ENCODE data around the gene ADGRG2.
A peak's percentile ranks its signal among the peaks of the same experiment; 100 is the strongest.

ADGRG2 gene

DNA sequence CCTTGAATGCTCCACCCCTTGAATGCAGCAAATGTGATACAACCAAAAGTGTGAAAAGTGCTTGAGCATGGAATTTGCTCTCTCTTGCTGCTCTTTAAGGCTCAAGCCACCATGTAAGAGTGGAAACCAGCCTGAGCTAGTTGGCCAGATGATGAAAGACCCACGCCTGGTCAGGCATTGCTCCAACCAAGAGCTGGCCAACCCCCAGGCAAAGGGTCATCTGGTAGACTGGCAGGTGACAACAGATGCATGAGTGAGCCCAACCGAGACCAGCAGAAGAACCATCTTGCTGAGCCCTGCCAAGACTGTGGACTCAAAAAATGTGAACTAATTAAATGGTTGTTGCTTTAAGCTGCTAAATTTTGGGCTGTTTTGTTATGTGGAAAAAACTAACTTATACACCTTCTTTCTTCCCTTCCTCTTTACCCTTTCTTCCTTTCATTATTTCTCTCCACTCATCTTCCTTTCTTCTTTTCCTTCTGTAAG, 32.7 kb downstream of the ADGRG2 start:
- Histone ChIP-seq H3K27ac (replicated peaks) (no peak overlapping the region), H3K27me3 (ENCODE audit: insufficient read depth, poor library complexity, severe bottlenecking) (no peaks in the 10 kb centered on the region), H3K4me3 (replicated peaks; ENCODE audit: insufficient read depth, low read length) (no peak overlapping the region)
- TF ChIP-seq, protein P1, sequence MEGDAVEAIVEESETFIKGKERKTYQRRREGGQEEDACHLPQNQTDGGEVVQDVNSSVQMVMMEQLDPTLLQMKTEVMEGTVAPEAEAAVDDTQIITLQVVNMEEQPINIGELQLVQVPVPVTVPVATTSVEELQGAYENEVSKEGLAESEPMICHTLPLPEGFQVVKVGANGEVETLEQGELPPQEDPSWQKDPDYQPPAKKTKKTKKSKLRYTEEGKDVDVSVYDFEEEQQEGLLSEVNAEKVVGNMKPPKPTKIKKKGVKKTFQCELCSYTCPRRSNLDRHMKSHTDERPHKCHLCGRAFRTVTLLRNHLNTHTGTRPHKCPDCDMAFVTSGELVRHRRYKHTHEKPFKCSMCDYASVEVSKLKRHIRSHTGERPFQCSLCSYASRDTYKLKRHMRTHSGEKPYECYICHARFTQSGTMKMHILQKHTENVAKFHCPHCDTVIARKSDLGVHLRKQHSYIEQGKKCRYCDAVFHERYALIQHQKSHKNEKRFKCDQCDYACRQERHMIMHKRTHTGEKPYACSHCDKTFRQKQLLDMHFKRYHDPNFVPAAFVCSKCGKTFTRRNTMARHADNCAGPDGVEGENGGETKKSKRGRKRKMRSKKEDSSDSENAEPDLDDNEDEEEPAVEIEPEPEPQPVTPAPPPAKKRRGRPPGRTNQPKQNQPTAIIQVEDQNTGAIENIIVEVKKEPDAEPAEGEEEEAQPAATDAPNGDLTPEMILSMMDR (IDR thresholded peaks at IDR 0.05; ENCODE audit: insufficient read depth, low read length): no peak
- TF ChIP-seq GABPA (IDR thresholded peaks at IDR 0.05; ENCODE audit: low read depth): no peak
- TF ChIP-seq, protein P2, sequence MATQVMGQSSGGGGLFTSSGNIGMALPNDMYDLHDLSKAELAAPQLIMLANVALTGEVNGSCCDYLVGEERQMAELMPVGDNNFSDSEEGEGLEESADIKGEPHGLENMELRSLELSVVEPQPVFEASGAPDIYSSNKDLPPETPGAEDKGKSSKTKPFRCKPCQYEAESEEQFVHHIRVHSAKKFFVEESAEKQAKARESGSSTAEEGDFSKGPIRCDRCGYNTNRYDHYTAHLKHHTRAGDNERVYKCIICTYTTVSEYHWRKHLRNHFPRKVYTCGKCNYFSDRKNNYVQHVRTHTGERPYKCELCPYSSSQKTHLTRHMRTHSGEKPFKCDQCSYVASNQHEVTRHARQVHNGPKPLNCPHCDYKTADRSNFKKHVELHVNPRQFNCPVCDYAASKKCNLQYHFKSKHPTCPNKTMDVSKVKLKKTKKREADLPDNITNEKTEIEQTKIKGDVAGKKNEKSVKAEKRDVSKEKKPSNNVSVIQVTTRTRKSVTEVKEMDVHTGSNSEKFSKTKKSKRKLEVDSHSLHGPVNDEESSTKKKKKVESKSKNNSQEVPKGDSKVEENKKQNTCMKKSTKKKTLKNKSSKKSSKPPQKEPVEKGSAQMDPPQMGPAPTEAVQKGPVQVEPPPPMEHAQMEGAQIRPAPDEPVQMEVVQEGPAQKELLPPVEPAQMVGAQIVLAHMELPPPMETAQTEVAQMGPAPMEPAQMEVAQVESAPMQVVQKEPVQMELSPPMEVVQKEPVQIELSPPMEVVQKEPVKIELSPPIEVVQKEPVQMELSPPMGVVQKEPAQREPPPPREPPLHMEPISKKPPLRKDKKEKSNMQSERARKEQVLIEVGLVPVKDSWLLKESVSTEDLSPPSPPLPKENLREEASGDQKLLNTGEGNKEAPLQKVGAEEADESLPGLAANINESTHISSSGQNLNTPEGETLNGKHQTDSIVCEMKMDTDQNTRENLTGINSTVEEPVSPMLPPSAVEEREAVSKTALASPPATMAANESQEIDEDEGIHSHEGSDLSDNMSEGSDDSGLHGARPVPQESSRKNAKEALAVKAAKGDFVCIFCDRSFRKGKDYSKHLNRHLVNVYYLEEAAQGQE (IDR thresholded peaks at IDR 0.05; ENCODE audit: insufficient replicate concordance, low read depth): no peak
- DNase-seq (ENCODE audit: low read depth in 1 of 2, low spot score in 1 of 2): no peak

DNA sequence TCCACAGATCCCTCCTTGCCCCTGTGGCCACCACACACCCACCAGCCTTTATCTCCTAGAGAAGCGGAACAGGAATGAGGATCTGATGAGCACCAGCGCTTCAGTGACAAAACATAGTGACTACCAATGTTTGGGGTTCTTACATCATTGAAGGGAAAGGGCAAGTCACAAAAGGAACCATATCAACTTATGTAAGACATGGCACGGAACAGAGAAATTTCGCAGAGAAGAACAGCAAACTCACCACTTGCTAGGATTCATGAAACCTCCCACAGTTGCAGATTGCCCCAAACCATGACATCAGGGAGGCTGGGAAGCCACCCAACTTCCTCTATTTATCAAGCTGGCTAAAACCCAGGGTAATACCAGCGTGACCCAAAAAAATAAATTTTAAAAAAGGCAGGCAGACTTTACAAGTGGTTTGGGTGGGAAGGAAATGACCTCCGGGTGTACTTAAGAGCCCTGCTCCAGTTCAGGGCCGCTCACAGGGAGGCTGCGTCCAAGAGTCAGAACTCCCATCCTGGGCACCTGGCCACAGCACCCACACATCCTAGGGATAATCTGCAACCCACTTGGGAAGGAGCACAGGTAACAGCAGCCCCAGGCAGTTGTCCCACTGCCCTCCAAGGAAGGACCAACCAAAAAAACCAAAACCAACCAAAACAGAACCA, 36.0 kb downstream of the ADGRG2 start:
- H3K4me3 ChIP-seq (replicated peaks; ENCODE audit: insufficient read depth, low read length): no peak overlapping the region
- peak overlapping the region; percentile 69 for H3K27ac ChIP-seq (replicated peaks)
- H3K27me3 ChIP-seq (ENCODE audit: insufficient read depth, poor library complexity, severe bottlenecking): no peaks in the 10 kb centered on the region
- TF ChIP-seq, protein P2 (IDR thresholded peaks at IDR 0.05; ENCODE audit: insufficient replicate concordance, low read depth): no peak
- TF ChIP-seq SPI1 (IDR thresholded peaks at IDR 0.05; ENCODE audit: borderline replicate concordance, low read depth): peak; percentile 11; the same call in 1 of the 2 replicates
- peak; percentile 74 to 87 for DNase-seq (ENCODE audit: low read depth in 1 of 2, low spot score in 1 of 2)

DNA sequence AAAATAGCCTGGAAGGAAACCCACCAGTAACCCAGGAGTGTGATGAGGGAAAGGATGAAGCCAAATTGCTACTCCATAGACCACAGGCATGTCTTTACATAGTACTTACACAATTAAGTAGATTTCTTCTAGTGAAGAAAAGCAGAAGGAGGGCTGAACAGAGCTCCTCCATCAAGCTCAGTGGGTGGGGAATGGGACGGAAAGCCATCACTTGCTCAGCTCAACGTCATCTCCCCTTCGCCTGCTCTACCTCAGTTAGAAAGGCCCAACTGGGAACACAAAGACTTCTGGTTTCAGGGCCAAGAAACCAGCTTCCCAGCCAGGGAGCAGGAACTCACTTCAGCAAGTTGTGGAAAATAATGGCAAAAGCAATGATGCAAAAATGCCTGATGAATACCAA, 36.6 kb downstream of the ADGRG2 start:
- peak overlapping the region; percentile 69 for H3K27ac ChIP-seq (replicated peaks)
- TF ChIP-seq, protein P1 (IDR thresholded peaks at IDR 0.05; ENCODE audit: insufficient read depth, low read length): no peak
- no peak for TF ChIP-seq POLR2AphosphoS5 (IDR thresholded peaks at IDR 0.05; ENCODE audit: low read depth)
- TF ChIP-seq SPI1 (IDR thresholded peaks at IDR 0.05; ENCODE audit: borderline replicate concordance, low read depth): no peak
- TF ChIP-seq, protein P2 (IDR thresholded peaks at IDR 0.05; ENCODE audit: insufficient replicate concordance, low read depth): no peak
- no peak for TF ChIP-seq GABPA (IDR thresholded peaks at IDR 0.05; ENCODE audit: low read depth)
- no peak overlapping the region for H3K4me3 ChIP-seq (replicated peaks; ENCODE audit: insufficient read depth, low read length)
- no peaks in the 10 kb centered on the region for H3K27me3 ChIP-seq (ENCODE audit: insufficient read depth, poor library complexity, severe bottlenecking)
- peak in 1 of 2 experiments; percentile 5 for DNase-seq (ENCODE audit: low read depth in 1 of 2, low spot score in 1 of 2)
